ENCODE data around the gene PARVA.
"Not testable (repeated sequence)": the region's sequence is repeated elsewhere in the genome, so short reads cannot be mapped to it uniquely, and the experiment has no call there.

PARVA gene

DNA sequence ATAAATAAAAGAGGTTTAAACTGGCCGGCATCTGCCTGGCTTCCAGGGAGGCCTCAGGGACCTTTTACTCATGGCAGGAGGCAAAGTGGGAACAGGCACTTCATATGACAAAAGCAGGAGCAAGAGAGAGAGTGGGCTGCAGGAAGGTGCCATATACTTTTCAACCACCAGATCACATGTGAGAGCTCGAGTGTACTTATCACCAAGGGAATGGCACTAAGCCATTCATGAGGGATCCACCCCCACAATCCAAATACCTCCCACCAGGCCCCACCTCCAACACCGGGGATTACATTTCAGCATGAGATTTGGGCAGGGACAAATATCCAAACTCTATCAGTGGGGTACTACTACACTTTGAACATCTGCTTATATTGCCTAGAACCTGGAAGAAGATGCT, 126.5 kb downstream of the PARVA start:
- DNase-seq (ENCODE audit: low read depth), result no peak

DNA sequence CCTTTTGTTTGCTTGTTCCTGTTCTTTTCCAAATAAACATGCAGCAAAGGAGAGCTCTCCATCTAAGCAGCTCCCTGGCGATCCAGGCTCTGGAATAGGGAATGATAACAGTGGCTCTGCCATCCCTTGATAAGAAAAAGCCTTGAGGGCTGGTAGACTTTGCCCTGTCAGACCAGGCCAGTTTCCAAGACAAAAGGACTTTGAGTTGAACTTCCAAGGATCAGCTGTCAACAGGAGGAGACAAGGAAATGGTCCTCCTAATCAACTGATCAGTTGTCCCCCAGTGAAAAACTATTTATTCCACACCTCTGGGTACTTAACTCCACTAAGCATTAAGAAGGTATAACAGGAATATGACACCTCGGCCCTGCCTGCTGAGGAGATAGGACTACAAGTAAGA, 127.8 kb downstream of the PARVA start:
- DNase-seq (ENCODE audit: low read depth), result no peak

DNA sequence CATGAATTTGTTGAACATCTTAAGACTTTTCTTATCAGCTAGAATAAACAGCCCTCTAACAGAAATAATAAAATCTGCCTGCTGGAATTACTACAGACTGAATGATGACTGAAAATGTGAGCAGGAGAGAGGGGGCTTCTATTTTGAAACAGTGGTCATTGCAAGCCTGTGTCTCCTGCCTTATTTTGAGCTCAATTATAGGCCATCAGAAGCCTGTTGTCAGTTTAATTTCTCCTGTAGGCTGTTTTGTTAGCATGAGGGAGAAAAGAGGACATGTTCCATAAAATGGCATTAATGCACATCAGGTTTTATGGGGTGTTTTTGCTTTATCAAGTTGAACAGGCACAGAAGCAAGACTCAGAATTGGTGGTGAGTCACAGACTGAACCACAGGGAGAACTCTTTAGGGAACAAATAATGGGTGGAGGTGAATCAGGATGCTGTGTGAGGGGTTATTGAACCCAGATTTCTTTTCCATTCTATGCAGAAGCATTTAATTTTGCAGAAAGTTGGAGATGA, 129.1 kb downstream of the PARVA start:
- DNase-seq (ENCODE audit: low read depth), result no peak

DNA sequence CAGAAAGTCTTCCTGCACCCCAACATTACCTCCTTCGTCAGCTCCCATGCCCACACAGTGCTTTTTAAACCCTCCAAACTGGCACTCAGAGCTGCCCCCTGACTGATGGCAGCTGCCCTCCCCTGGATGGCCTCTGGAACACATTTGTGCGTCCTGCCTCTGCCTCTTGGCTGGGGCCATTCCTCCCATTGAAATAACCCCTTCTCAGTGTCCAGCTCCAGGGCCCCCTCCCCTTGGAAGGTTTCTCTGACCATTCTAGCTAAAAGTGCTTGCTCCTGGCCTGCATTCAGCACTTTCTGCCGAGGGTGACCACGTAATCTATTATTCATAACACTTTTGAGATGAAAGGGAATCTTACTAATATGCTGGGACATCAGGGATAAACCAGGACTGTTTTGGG, 130.0 kb downstream of the PARVA start:
- no peak for DNase-seq (ENCODE audit: low read depth)

- no peak for DNase-seq (ENCODE audit: low read depth)
Observed at GRCh38 chr11:12508151-12508751, 130.9 kb downstream of the PARVA start.

DNA sequence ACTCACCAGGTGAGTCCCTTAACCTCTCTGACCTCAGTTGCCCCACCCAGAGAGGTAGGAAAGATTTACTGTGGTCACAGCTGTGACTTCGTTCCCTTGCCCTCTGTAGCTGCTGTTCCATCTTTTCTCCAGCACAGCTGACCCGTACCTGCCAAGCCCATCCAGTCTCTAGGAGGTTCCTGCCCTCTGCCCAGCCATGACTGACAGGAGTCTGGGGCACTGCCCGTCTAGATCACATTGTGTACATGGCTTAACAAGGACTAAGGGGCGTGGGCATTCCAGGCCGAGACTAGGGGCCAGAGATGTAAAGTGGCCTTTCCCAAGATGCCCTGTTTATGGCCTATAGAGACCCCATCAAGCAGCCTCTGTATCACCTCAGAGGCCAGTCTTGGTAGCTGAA, 132.0 kb downstream of the PARVA start:
- DNase-seq (ENCODE audit: low read depth), result no peak

DNA sequence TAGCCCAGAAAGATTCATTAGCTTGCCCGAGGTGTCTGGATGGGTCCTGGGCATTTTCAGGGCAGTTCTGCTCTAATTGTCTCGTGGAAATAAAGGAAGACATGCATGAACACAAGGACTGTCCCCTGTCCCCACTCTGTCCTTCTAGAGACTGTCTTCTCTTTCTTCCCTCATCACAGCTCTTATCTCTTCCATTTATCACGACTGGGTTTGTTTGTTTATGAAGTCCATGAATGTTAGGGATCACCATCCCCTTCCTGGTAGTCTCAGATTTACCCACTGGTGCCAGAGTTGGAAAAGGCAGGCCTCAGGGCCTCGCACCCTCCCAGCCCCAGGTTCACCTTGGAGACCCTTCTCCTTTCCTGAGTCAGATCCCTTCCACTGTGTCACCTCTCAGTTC, 134.8 kb downstream of the PARVA start:
- no peak for DNase-seq (ENCODE audit: low read depth)

DNA sequence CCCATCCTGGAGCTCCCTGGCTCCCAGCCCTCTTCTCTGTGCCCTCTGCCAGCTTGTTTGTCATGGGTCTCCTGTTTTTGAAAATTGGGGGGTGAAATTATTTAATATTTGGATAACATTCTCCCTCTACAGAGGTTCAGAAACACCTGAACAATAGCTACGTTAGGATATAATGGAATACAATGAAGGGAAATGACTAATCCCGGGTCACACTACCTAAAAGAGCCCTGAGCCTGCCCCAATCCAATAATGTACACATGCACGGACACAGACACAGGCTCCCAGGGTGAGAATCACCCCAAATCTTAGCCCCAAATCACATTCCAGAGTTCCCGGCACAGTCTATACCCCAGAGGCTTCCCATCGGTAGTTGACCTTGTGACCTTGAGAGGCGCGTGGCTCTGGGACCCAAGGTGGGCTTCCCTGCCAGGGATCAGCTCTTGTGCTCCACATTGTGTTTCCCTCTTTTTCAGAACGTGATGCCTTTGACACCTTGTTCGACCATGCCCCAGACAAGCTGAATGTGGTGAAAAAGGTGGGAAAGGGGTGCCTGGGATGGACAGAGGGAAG, 135.5 kb downstream of the PARVA start:
- no peak for DNase-seq (ENCODE audit: low read depth)

DNA sequence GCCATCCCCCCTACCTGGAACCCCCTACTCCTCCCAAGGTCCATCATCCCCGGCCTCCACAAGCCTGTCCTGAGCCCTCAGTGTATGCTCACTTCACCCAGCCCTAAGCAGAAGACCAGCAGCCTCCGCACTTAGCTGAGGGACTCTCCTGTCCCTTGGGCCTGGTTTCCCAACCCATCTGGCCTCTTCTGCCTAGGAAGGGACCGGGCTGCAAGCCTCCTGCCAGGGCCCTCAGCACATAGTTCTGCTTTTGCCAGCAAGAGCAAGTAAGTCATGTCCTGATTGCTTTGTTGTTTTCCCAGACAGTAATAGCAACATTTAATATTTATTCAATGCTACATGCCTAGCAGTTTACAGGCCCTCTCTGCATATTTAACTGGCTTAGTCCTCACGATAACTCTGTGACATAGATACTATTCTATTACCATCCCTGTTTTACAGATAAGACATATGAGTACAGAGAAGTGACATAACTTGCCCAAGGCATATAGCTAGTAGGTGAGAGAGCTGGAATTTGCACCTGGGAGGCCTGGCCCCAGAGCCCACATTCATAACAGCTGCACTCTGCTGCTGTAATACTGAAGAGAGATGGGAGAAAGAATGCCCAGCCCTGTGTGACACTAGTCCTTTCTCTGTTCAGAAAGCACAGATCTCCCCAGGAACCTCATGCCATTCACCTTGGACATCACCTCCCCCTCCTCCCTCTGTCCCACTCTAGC, 139.2 kb downstream of the PARVA start:
- DNase-seq (ENCODE audit: low read depth), result no peak

DNA sequence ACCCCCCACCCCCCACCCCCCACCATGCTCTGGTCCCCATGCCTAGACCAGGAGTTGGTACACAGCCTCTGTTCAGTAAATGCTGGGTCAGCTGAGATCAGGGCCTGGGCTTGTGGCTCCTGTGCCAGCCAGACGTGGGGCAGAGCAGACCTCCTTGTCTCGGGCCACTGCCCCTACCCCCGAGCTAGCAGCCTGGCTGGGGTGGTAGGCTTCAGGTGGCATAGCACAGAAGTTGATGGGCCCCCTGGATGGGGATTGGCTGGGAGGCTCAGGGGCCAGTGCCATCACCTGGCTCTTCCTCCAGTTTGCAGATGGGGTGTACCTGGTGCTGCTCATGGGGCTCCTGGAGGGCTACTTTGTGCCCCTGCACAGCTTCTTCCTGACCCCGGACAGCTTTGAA, 139.9 kb downstream of the PARVA start:
- DNase-seq (ENCODE audit: low read depth), result no peak

DNA sequence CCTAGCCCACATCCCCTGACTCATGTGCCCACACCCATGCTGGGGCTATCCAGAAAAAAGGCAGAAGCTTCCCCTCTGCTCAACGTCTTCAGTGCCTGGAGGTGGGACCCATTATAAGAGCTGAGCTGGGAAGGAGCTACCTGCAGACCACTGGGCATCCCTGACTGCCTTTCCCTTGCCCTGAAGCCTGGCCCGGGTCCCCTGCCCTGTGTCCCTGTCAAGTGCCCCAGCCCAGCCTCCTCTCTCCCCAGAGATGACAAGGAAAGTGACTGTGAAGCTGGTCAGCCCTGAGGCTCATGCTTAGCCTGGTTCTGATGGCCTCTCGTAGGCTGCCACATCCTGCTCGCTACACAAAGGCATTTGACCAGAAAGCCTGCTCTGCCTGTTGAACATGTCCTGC, 140.4 kb downstream of the PARVA start:
- no peak for DNase-seq (ENCODE audit: low read depth)

GRCh38 chr11:12518606-12519385, 141.4 kb downstream of the PARVA start:
- no peak for DNase-seq (ENCODE audit: low read depth)

GRCh38 chr11:12520054-12520453, 142.7 kb downstream of the PARVA start:
- no peak for DNase-seq (ENCODE audit: low read depth)

DNA sequence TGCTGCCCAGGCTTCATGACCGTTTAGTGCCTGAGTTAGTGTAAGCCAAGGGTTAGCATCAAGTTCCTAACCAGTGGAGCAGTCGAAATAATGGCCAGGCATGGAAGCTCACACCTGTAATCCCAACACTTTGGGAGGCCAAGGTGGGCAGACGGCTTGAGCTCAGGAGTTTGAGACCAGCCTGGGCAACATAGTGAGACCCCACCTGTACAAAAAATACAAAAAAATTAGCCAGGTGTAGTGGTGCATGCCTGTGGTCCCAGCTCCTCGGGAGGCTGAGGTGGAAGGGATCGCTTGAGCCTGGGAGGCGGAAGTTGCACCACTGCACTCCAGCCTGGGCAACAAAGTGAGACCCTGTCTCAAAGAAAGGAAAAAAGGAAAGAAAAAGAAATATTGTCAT, 143.2 kb downstream of the PARVA start:
- not testable (repeated sequence) for DNase-seq (ENCODE audit: low read depth)

GRCh38 chr11:12523180-12523924, 146.0 kb downstream of the PARVA start:
- no peak for DNase-seq (ENCODE audit: low read depth)

DNA sequence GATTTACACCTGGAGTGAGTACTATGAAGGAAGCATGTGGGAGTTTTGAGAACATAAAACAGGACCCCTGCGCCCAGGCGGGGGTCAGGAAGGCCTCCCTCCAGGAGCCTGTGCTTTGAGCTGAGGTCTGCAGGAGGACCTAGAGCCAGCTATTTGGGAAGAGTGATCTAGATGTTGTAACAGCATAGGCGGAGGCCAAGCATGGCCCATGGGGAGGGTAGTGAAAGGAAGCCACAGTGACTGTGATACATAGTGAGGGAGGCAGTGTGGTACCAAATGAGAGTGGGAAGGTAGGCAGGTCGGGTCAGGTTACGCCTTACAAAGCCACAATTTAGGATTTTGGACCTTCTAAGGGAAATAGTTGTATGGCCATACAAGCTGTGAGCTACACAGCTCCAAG, 147.5 kb downstream of the PARVA start:
- no peak for DNase-seq (ENCODE audit: low read depth)

DNA sequence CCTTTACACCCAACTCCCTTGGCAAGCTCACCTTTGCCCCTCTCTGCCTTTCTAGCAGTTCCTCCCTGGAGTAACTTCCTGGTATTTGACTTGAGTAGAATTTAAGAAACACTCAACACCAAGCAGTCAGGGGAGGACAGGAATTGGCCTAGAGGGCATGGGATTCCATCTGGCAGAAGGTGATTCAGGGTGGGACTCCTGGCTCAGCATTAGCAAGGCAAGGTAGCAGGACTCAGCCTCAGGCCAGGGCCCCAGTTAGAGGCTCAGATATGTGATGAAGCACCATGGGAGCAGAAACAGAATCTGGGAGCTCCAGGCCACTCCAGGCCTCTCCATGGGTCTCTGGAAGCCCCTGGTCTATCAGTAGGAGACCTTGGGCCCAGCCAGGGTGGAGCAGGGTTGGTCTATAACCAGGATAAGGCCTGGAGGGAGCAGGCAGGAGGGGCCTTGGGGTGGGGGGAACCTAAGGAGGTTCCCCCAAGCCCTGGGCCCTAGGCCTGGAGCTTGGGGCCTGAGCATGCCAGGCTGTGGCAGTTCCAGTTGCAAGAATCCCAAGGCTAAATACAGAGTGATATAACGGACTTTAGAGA, 148.2 kb downstream of the PARVA start:
- DNase-seq (ENCODE audit: low read depth), result no peak

DNA sequence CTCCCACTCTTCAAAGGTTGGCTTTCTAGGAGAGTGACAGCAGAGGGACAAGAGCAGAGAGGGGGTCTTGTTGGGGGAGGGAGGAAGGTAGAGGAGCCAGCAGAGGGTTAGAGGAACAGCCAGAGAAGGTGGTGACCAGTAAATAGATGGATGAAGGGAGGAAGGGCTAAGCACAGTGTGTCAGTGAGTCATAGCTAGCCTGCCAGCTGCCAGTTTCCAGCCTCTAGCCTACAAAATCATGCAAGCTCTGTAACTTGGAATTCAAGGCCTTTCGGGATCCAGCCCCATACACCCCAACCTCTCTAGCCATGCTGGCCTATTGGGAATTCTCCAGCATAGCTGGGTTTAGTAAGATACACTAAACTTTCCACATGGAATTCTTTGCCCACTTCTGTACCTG, 149.4 kb downstream of the PARVA start:
- no peak for DNase-seq (ENCODE audit: low read depth)

GRCh38 chr11:12528487-12528886, 151.1 kb downstream of the PARVA start:
- no peak for DNase-seq (ENCODE audit: low read depth)

- no peak for DNase-seq (ENCODE audit: low read depth)
Observed at GRCh38 chr11:12529041-12529440, 151.7 kb downstream of the PARVA start.

DNA sequence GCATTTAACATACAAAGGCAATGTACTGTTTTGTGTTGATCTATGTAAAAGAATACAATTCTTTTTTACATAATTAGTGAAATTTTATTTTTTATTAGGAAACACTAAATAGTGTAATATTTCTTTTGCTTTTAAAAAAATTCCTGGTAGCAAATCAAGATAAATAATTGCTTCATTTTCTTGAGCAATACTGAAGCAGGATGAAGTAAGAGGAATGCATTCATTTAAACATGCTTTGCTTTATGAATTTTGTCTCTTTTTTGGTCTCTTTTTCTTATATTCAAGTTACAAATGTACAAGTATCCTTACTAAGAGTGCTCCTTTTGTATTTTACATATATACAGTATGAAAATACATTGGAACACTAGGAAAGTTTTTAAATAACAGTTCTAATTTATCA, 152.4 kb downstream of the PARVA start:
- DNase-seq (ENCODE audit: low read depth), result no peak

- no peak for DNase-seq (ENCODE audit: low read depth)
Observed at GRCh38 chr11:12531020-12531419, 153.6 kb downstream of the PARVA start.

Measured in activated T-cell treated with anti-CD3 and anti-CD28 coated beads for 48 hours (primary cell).